Measurements from ENCODE around the gene AQP12B.

The AQP12B gene

GRCh38 chr2:240642061-240642805, 40.5 kb downstream of the AQP12B start:
- no peaks in the 10 kb centered on the region for H3K36me3 ChIP-seq (replicated peaks in 1 of 2; ENCODE audit: control insufficient read depth in 2 of 2, insufficient read depth in 2 of 2, low read length in 2 of 2)
- H3K14ac ChIP-seq (ENCODE audit: low read length): peak overlapping the region; percentile 71
- H2BK15ac ChIP-seq (ENCODE audit: low read length): peak overlapping the region; percentile 75
- no peak overlapping the region for H3K4ac ChIP-seq (ENCODE audit: low read length)
- H3K4me2 ChIP-seq (ENCODE audit: insufficient read depth, low read length, poor library complexity, severe bottlenecking): no peak overlapping the region
- H3K9me3 ChIP-seq (replicated peaks in 1 of 2; ENCODE audit: control insufficient read depth in 2 of 2, insufficient read depth in 1 of 2, low read depth in 1 of 2, low read length in 2 of 2): no peaks in the 10 kb centered on the region
- no peak overlapping the region for H3K27ac ChIP-seq (replicated peaks; ENCODE audit: low read length)
- H2AK5ac ChIP-seq (ENCODE audit: low read depth, low read length): peak overlapping the region; percentile 90
- no peak for DNase-seq (ENCODE audit: low spot score)
- H4K91ac ChIP-seq (ENCODE audit: low read depth, low read length, poor library complexity): no peak overlapping the region
- H2BK120ac ChIP-seq (ENCODE audit: low read depth, low read length): no peak overlapping the region
- no peak overlapping the region for H3K4me3 ChIP-seq (ENCODE audit: low read length in 2 of 2)
- no peak overlapping the region for H3K23ac ChIP-seq (ENCODE audit: low read depth, low read length, poor library complexity)
- H3K27me3 ChIP-seq (ENCODE audit: control insufficient read depth in 3 of 3, insufficient read depth in 3 of 3, low read depth in 1 of 3, low read length in 3 of 3): peaks cover 0 to 27% (median 0%) of the 10 kb centered on the region in 3 experiments
- no peak overlapping the region for H4K8ac ChIP-seq (ENCODE audit: low read depth, low read length)
- WGBS, 2 donors (ENCODE audit: extremely low coverage in 2 of 2, insufficient read length in 2 of 2, insufficient replicate concordance in 1 of 2): no CpG with 5 or more reads among the region's 36 CpGs
- peak overlapping the region; percentile 60 for H3K9ac ChIP-seq (ENCODE audit: low read depth, low read length, poor library complexity)
- H3K79me1 ChIP-seq (ENCODE audit: low read depth, low read length): peaks cover 3% of the 10 kb centered on the region
- H3K4me1 ChIP-seq (ENCODE audit: control insufficient read depth in 2 of 2, insufficient read depth in 1 of 2, low read depth in 1 of 2, low read length in 2 of 2): peaks cover 0 to 3% of the 10 kb centered on the region in 2 donors
- no peak overlapping the region for H2AFZ ChIP-seq (ENCODE audit: low read length)
- H3K18ac ChIP-seq (ENCODE audit: low read length): peak overlapping the region; percentile 76
- no peak overlapping the region for H2BK5ac ChIP-seq (ENCODE audit: low read length)
- H2BK12ac ChIP-seq (ENCODE audit: low read length): no peak overlapping the region

GRCh38 chr2:240640939-240641338, 41.7 kb downstream of the AQP12B start:
- H3K18ac ChIP-seq (ENCODE audit: low read length): peak overlapping the region; percentile 80
- H3K27ac ChIP-seq (replicated peaks; ENCODE audit: low read length): no peak overlapping the region
- WGBS, 2 donors (ENCODE audit: extremely low coverage in 2 of 2, insufficient read length in 2 of 2, insufficient replicate concordance in 1 of 2): no CpG with 5 or more reads among the region's 16 CpGs
- H2AFZ ChIP-seq (ENCODE audit: low read length): no peak overlapping the region
- H3K4me2 ChIP-seq (ENCODE audit: insufficient read depth, low read length, poor library complexity, severe bottlenecking): peak overlapping the region; percentile 25
- H3K9me3 ChIP-seq (replicated peaks in 1 of 2; ENCODE audit: control insufficient read depth in 2 of 2, insufficient read depth in 1 of 2, low read depth in 1 of 2, low read length in 2 of 2): no peaks in the 10 kb centered on the region
- no peak overlapping the region for H2BK15ac ChIP-seq (ENCODE audit: low read length)
- peak; percentile 32 for DNase-seq (ENCODE audit: low spot score)
- H4K91ac ChIP-seq (ENCODE audit: low read depth, low read length, poor library complexity): no peak overlapping the region
- peaks cover 3% of the 10 kb centered on the region for H3K79me1 ChIP-seq (ENCODE audit: low read depth, low read length)
- H3K4me3 ChIP-seq (ENCODE audit: low read length in 2 of 2): no peak overlapping the region
- no peak overlapping the region for H2BK5ac ChIP-seq (ENCODE audit: low read length)
- no peak overlapping the region for H2BK12ac ChIP-seq (ENCODE audit: low read length)
- H2BK120ac ChIP-seq (ENCODE audit: low read depth, low read length): no peak overlapping the region
- H3K4me1 ChIP-seq (ENCODE audit: control insufficient read depth in 2 of 2, insufficient read depth in 1 of 2, low read depth in 1 of 2, low read length in 2 of 2): peaks cover 0 to 3% of the 10 kb centered on the region in 2 donors
- no peak overlapping the region for H3K9ac ChIP-seq (ENCODE audit: low read depth, low read length, poor library complexity)
- no peak overlapping the region for H2AK5ac ChIP-seq (ENCODE audit: low read depth, low read length)
- H3K23ac ChIP-seq (ENCODE audit: low read depth, low read length, poor library complexity): no peak overlapping the region
- no peak overlapping the region for H3K4ac ChIP-seq (ENCODE audit: low read length)
- H4K8ac ChIP-seq (ENCODE audit: low read depth, low read length): no peak overlapping the region
- H3K14ac ChIP-seq (ENCODE audit: low read length): no peak overlapping the region
- H3K27me3 ChIP-seq (ENCODE audit: control insufficient read depth in 3 of 3, insufficient read depth in 3 of 3, low read depth in 1 of 3, low read length in 3 of 3): peaks cover 0 to 16% (median 0%) of the 10 kb centered on the region in 3 experiments
- H3K36me3 ChIP-seq (replicated peaks in 1 of 2; ENCODE audit: control insufficient read depth in 2 of 2, insufficient read depth in 2 of 2, low read length in 2 of 2): no peaks in the 10 kb centered on the region

- H3K4me2 ChIP-seq (ENCODE audit: insufficient read depth, low read length, poor library complexity, severe bottlenecking): no peak overlapping the region
- peak overlapping the region; percentile 37 for H2AK5ac ChIP-seq (ENCODE audit: low read depth, low read length)
- no peak overlapping the region for H2BK5ac ChIP-seq (ENCODE audit: low read length)
- no CpG with 5 or more reads among the region's 18 CpGs for WGBS, 2 donors (ENCODE audit: extremely low coverage in 2 of 2, insufficient read length in 2 of 2, insufficient replicate concordance in 1 of 2)
- no peak overlapping the region for H2BK15ac ChIP-seq (ENCODE audit: low read length)
- H3K27me3 ChIP-seq (ENCODE audit: control insufficient read depth in 3 of 3, insufficient read depth in 3 of 3, low read depth in 1 of 3, low read length in 3 of 3): peaks cover 0 to 13% (median 0%) of the 10 kb centered on the region in 3 experiments
- H2BK12ac ChIP-seq (ENCODE audit: low read length): no peak overlapping the region
- H3K23ac ChIP-seq (ENCODE audit: low read depth, low read length, poor library complexity): peak overlapping the region; percentile 80
- H3K9me3 ChIP-seq (replicated peaks in 1 of 2; ENCODE audit: control insufficient read depth in 2 of 2, insufficient read depth in 1 of 2, low read depth in 1 of 2, low read length in 2 of 2): peaks cover 4% of the 10 kb centered on the region in 2 donors
- H3K9ac ChIP-seq (ENCODE audit: low read depth, low read length, poor library complexity): no peak overlapping the region
- no peak overlapping the region for H4K91ac ChIP-seq (ENCODE audit: low read depth, low read length, poor library complexity)
- H3K27ac ChIP-seq (replicated peaks; ENCODE audit: low read length): no peak overlapping the region
- no peak overlapping the region for H4K8ac ChIP-seq (ENCODE audit: low read depth, low read length)
- no peak overlapping the region for H2AFZ ChIP-seq (ENCODE audit: low read length)
- peak overlapping the region; percentile 64 for H3K18ac ChIP-seq (ENCODE audit: low read length)
- peaks cover 0 to under 1% of the 10 kb centered on the region in 2 donors for H3K4me1 ChIP-seq (ENCODE audit: control insufficient read depth in 2 of 2, insufficient read depth in 1 of 2, low read depth in 1 of 2, low read length in 2 of 2)
- no peak overlapping the region for H3K4me3 ChIP-seq (ENCODE audit: low read length in 2 of 2)
- H2BK120ac ChIP-seq (ENCODE audit: low read depth, low read length): no peak overlapping the region
- peaks cover 3% of the 10 kb centered on the region for H3K79me1 ChIP-seq (ENCODE audit: low read depth, low read length)
- no peak overlapping the region for H3K14ac ChIP-seq (ENCODE audit: low read length)
- DNase-seq (ENCODE audit: low spot score): no peak
- H3K36me3 ChIP-seq (replicated peaks in 1 of 2; ENCODE audit: control insufficient read depth in 2 of 2, insufficient read depth in 2 of 2, low read length in 2 of 2): no peaks in the 10 kb centered on the region
- H3K4ac ChIP-seq (ENCODE audit: low read length): no peak overlapping the region
Measured at GRCh38 chr2:240639566-240639965, 43.1 kb downstream of the AQP12B start.

- H2BK5ac ChIP-seq (ENCODE audit: low read length): no peak overlapping the region
- no peak overlapping the region for H3K4me2 ChIP-seq (ENCODE audit: insufficient read depth, low read length, poor library complexity, severe bottlenecking)
- no peak overlapping the region for H2BK12ac ChIP-seq (ENCODE audit: low read length)
- H4K91ac ChIP-seq (ENCODE audit: low read depth, low read length, poor library complexity): no peak overlapping the region
- no peaks in the 10 kb centered on the region for H3K36me3 ChIP-seq (replicated peaks in 1 of 2; ENCODE audit: control insufficient read depth in 2 of 2, insufficient read depth in 2 of 2, low read length in 2 of 2)
- peak overlapping the region; percentile 22 for H2AFZ ChIP-seq (ENCODE audit: low read length)
- no peak overlapping the region for H3K4ac ChIP-seq (ENCODE audit: low read length)
- DNase-seq (ENCODE audit: low spot score): no peak
- no peak overlapping the region for H2BK15ac ChIP-seq (ENCODE audit: low read length)
- no peak overlapping the region for H2AK5ac ChIP-seq (ENCODE audit: low read depth, low read length)
- no peak overlapping the region for H3K14ac ChIP-seq (ENCODE audit: low read length)
- no peak overlapping the region for H3K27ac ChIP-seq (replicated peaks; ENCODE audit: low read length)
- peaks cover 4 to 7% of the 10 kb centered on the region in 2 donors for H3K9me3 ChIP-seq (replicated peaks in 1 of 2; ENCODE audit: control insufficient read depth in 2 of 2, insufficient read depth in 1 of 2, low read depth in 1 of 2, low read length in 2 of 2)
- H3K23ac ChIP-seq (ENCODE audit: low read depth, low read length, poor library complexity): no peak overlapping the region
- H3K79me1 ChIP-seq (ENCODE audit: low read depth, low read length): peaks cover 3% of the 10 kb centered on the region
- no peak overlapping the region for H3K18ac ChIP-seq (ENCODE audit: low read length)
- no peak overlapping the region for H4K8ac ChIP-seq (ENCODE audit: low read depth, low read length)
- no peak overlapping the region for H3K4me3 ChIP-seq (ENCODE audit: low read length in 2 of 2)
- H3K9ac ChIP-seq (ENCODE audit: low read depth, low read length, poor library complexity): no peak overlapping the region
- no peaks in the 10 kb centered on the region for H3K4me1 ChIP-seq (ENCODE audit: control insufficient read depth in 2 of 2, insufficient read depth in 1 of 2, low read depth in 1 of 2, low read length in 2 of 2)
- no CpG with 5 or more reads among the region's 18 CpGs for WGBS, 2 donors (ENCODE audit: extremely low coverage in 2 of 2, insufficient read length in 2 of 2, insufficient replicate concordance in 1 of 2)
- H3K27me3 ChIP-seq (ENCODE audit: control insufficient read depth in 3 of 3, insufficient read depth in 3 of 3, low read depth in 1 of 3, low read length in 3 of 3): peaks cover 0 to 10% (median 0%) of the 10 kb centered on the region in 3 experiments
- H2BK120ac ChIP-seq (ENCODE audit: low read depth, low read length): no peak overlapping the region
Measured at GRCh38 chr2:240638512-240639160, 44.0 kb downstream of the AQP12B start.
